ENCODE results near the gene ATP8A2. TPM values are rescaled to one million over a fixed set of nuclear protein-coding genes. Genes with fewer than 3 reads are reported as not detected.

The ATP8A2 gene
- polyA plus RNA-seq, 3 donors = not detected

DNA sequence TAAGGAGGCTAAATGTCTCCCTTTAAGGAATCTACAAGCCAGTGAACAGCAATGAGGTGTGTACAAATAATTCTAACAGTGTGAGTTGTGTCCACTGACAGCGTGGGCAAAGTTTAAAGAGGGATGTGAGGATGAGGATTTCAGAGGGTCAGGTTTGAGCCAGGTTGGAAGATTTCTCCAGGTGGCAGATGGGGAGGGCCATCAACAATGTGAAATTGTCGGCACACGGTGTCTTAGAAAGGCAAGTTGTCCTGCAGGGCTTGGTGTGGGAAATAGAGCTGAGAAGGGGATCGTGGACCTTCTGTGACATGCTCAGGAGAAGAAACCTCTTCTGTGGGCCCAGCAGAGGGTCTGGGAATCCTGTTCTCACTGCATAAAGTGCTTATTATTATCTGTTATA, 52.1 kb downstream of the ATP8A2 start:
- H3K9me3 ChIP-seq (replicated peaks in 1 of 2; ENCODE audit: control insufficient read depth in 1 of 2, insufficient read depth in 1 of 2, low read length in 2 of 2) = peaks cover 0 to 8% of the 10 kb centered on the region in 2 donors
- Mint-ChIP-seq H3K4me1 (no peaks in the 10 kb centered on the region), H3K36me3 (no peaks in the 10 kb centered on the region), H3K27me3 (ENCODE audit: low read depth in 3 of 3) (peaks cover 0 to 2% (median 2%) of the 10 kb centered on the region in 3 donors), H3K4me3 (no peak overlapping the region), H3K9me3 (peaks cover 2 to 15% (median 9%) of the 10 kb centered on the region in 7 donors), H3K27ac (no peak overlapping the region)
- no peak overlapping the region for H3K4me3 ChIP-seq (replicated peaks in 1 of 3; ENCODE audit: low read depth in 2 of 3, low read length in 3 of 3)
- no peaks in the 10 kb centered on the region for H3K27me3 ChIP-seq (ENCODE audit: control insufficient read depth in 2 of 2, insufficient read depth in 2 of 2, low read length in 2 of 2)
- no peak overlapping the region for H2AFZ ChIP-seq (ENCODE audit: insufficient read depth, low read depth, low read length, poor library complexity, severe bottlenecking)
- no peaks in the 10 kb centered on the region for H3K79me2 ChIP-seq (ENCODE audit: insufficient read depth, low read length)
- no peak for TF ChIP-seq CTCF (IDR thresholded peaks at IDR 0.05)
- intact Hi-C loops (cut with micrococcal nuclease) = no loop called here
- H3K36me3 ChIP-seq (replicated peaks in 1 of 2; ENCODE audit: control insufficient read depth in 1 of 2, insufficient read depth in 2 of 2, low read length in 2 of 2) = no peaks in the 10 kb centered on the region
- H3K4me2 ChIP-seq (replicated peaks; ENCODE audit: extremely low read depth, low read length, poor library complexity, severe bottlenecking) = no peak overlapping the region
- no peak for DNase-seq
- H3K9ac ChIP-seq (ENCODE audit: insufficient read depth, low read length, poor library complexity, severe bottlenecking) = no peak overlapping the region
- H3K4me1 ChIP-seq (ENCODE audit: control insufficient read depth in 1 of 2, insufficient read depth in 2 of 2, low read length in 2 of 2) = no peaks in the 10 kb centered on the region
- H4K20me1 ChIP-seq (ENCODE audit: insufficient read depth, low read length) = no peaks in the 10 kb centered on the region
- 90% methylated on average over 1 of the region's 4 CpGs for WGBS (ENCODE audit: insufficient coverage)
- H3K27ac ChIP-seq (ENCODE audit: low read depth in 1 of 2, low read length in 2 of 2) = no peak overlapping the region

- H3K36me3 Mint-ChIP-seq = no peaks in the 10 kb centered on the region
- Histone ChIP-seq H3K27ac (ENCODE audit: low read depth in 1 of 2, low read length in 2 of 2) (no peak overlapping the region), H3K79me2 (ENCODE audit: insufficient read depth, low read length) (no peaks in the 10 kb centered on the region), H3K27me3 (ENCODE audit: control insufficient read depth in 2 of 2, insufficient read depth in 2 of 2, low read length in 2 of 2) (no peaks in the 10 kb centered on the region), H3K4me1 (ENCODE audit: control insufficient read depth in 1 of 2, insufficient read depth in 2 of 2, low read length in 2 of 2) (no peaks in the 10 kb centered on the region), H3K9me3 (replicated peaks in 1 of 2; ENCODE audit: control insufficient read depth in 1 of 2, insufficient read depth in 1 of 2, low read length in 2 of 2) (peaks cover 0 to 8% of the 10 kb centered on the region in 2 donors), H3K4me3 (replicated peaks in 1 of 3; ENCODE audit: low read depth in 2 of 3, low read length in 3 of 3) (no peak overlapping the region), H2AFZ (ENCODE audit: insufficient read depth, low read depth, low read length, poor library complexity, severe bottlenecking) (no peak overlapping the region), H4K20me1 (ENCODE audit: insufficient read depth, low read length) (no peaks in the 10 kb centered on the region), H3K36me3 (replicated peaks in 1 of 2; ENCODE audit: control insufficient read depth in 1 of 2, insufficient read depth in 2 of 2, low read length in 2 of 2) (no peaks in the 10 kb centered on the region), H3K4me2 (replicated peaks; ENCODE audit: extremely low read depth, low read length, poor library complexity, severe bottlenecking) (no peak overlapping the region), H3K9ac (ENCODE audit: insufficient read depth, low read length, poor library complexity, severe bottlenecking) (no peak overlapping the region)
- no peak for TF ChIP-seq CTCF (IDR thresholded peaks at IDR 0.05)
- H3K4me3 Mint-ChIP-seq = no peak overlapping the region
- WGBS (ENCODE audit: insufficient coverage) = 91% methylated on average over 6 of the region's 6 CpGs
- intact Hi-C loops (cut with micrococcal nuclease) = no loop called here
- no peak for DNase-seq
- H3K27ac Mint-ChIP-seq = peak overlapping the region in 2 of 7 donors; percentile 26 to 77
- H3K4me1 Mint-ChIP-seq = no peaks in the 10 kb centered on the region
- H3K27me3 Mint-ChIP-seq (ENCODE audit: low read depth in 3 of 3) = peaks cover 2 to 5% (median 2%) of the 10 kb centered on the region in 3 donors
- peaks cover 0 to 15% (median 9%) of the 10 kb centered on the region in 7 donors for H3K9me3 Mint-ChIP-seq
These were observed 57.7 kb downstream of the ATP8A2 start for GRCh38 chr13:25429466-25429865.

All from CD14-positive monocyte (primary cell).